ENCODE results near the gene EPHA8.

The EPHA8 gene

DNA sequence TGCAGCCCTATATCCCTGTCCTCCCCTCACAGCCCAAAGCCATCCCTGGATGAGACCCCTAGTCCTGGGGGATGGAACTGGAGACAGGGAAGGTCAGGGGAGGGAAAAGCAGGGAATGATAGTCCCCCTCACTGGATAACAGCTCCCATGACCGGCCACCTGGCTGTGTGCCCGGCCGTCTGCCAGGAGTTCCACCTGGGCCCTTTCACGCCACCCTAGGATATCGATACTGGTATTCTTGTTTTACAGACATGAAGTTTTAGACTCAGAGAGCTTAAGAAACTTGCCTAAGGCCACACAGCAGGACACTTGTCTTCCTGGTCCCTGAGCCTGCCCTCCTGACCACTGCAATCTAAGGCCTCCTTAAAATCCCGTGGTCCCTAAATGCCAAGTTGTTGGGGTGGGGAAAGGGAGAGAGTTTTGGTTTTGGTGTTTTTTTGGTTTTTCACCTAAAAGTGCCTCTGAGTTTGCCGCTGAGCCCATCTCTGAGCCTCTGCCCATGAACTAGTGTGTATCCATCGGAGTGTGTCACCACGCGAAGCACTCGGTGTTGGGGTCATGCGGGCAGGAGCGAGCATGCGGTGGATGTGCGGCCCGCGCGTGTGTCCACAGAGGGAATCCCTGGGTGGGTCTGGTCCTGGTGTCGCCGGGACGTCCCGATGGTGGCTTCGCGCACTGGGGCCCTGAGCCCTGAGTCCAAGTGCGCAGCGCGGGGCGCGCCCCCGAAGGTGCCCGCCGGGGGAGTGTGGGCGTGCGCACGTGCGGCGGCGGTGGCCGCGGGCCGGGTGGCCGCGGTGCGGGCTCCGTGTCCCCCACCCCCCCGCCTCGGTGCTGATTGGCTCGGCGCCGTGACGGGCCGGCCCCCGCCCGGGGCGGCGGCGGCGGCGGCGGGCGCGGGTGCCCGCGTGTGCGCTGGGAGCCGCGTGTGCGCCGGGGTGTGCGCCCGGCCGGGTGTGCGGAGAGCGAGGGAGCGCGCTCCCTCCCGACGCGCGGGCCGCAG, at the start of gene EPHA8:
TSS of gene EPHA8 (plus strand) at position 906 of the 1,000 bp plus-strand sequence. CDS start 147 bp downstream, outside the sequence.
- DNase-seq (ENCODE audit: low read depth), result no peak

DNA sequence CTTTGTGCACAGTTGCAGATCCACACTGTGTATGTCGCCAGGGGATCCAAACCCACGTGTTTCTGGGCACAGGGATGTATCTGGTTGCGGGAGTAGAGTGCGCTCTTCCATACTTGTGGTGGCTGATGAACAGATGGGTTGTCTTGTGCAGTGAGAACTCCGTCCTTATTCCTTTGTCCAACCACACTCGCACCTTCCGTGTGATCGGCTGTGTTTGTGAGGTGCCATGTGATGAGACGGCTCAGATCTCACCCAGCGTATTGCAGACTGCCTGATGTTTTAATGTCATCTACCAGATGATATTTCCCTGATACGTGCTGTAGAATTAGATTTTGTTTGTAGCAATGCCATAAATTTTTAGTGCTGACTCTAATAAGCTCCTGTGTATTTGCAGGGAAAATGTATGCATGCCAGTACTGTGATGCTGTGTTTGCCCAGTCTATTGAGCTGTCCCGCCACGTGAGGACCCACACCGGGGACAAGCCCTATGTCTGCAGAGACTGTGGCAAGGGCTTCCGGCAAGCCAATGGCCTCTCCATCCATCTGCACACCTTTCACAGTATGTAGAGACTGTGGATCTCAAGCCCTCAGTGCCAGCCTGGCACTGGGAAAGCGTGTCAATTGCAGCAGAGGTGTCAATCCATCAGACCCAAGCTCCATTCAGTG, 46.2 kb upstream of the EPHA8 start:
- no peak for DNase-seq (ENCODE audit: low read depth)

DNA sequence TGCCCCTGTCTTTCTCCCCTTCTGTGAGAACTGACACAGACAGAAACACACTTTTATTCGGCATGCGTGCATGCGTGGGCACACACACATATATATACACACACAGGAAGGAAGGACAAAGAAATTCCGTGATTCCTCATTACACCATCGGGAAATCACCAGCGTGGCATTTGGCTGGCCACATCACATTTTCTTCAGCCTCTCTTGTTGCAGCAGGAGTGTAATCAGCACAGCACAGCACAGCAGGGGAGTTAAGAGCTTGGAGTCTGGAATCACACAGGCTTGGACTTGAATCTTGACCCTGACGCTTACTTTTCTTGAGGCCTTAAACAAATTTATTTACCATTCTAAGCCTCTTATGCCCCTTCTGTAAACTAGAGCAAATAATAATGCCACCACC, 45.3 kb upstream of the EPHA8 start:
- DNase-seq (ENCODE audit: low read depth), result no peak

DNA sequence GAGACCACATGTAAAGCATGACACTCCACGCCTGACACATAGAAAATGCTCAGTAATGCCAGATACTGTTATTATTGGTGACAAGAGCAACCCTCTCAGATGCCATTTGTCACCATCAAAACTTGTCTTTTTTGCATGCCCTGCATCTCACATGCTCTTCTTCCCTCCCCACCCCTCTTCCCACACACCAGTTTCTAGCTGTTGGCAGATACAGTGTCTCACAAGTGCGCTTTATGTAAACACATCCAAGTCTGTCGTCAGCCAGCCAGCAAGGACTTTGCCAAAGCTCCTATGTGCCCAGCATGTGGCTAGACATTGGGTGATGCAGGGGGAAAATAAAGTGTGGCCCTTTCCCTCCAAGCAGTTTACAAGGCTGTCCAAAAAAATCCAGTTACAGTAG, 44.9 kb upstream of the EPHA8 start:
- no peak for DNase-seq (ENCODE audit: low read depth)

DNA sequence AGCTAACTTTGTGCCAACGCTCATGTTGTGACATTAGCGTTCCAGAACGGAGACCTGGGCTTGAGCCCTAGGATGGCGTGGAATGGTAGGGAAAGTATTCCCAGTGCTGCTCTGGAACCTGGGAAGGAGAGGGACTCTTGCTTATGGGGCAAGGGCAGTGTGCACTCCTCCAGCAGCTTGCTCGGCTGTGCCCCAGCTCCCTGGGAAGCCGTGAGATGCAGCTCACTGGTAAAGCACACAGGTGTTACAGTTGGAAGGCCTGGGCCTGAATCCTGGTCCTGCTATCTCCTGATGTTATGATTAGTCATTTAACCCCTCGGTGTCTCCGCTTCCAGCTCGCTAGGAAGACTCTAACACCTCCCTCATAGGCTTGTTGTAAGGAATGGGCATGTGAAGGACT, 42.4 kb upstream of the EPHA8 start:
- no peak for DNase-seq (ENCODE audit: low read depth)

DNA sequence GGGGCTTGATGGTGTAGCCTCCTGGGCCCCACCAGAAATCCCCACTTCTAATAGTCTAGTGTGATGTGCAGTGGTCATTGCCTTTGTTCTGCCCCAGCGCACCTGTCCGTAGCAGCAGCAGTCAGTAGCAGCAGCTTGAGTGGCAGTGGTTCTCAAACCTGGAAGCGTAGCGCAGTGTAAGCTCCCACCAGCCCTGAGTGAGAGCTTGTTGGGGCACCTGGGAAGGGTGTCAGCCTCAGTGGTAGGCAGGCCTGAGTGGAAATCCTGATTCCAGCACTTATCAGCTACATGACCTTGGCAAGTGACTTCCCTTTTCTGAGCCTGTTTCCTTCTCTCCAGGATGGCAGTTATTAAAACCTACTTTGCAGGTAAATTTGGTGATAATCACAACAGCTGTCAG, 41.6 kb upstream of the EPHA8 start:
- DNase-seq (ENCODE audit: low read depth), result no peak

DNA sequence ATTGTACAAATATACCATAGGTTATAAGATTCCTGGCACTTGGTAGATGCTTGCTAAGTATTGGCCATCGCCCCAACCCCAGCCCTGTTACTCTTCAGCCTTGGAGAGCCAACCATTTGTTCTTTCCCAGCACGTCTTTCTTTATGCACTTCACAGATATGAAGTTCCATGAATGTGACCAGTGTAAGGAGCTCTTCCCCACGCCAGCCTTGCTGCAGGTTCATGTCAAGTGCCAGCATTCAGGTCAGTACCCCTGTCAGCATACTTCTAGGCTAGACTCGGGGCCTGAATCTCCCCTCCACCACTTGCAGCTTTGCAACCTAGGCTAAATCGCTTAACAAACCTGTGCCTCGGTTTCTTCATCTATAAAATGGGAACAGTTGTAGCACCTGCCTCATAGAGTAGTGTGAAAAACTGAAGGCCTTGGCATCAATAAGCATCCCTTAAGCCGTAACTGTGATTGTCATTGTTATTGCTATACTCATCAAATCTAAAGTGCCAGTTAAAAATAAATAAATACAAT, 41.0 kb upstream of the EPHA8 start:
- DNase-seq (ENCODE audit: low read depth), result no peak

DNA sequence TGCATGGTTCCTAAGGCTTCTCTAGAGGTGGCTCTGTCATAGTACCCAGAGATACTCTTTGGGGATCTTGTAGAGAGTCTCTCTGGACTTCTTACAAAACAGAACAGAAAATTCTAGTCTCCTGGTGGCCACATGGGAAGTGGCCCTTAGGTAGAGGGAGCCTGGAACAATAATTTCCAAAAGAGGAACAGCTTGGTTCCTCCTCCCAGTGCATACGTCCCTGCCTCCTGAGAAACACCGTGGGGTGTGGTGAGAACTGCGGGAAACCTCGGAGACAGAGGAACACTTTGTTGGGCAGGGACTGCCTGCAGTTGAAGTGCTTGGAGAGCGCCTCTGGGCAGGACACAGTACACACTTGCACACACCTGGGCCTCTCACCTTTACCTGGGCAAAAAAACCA, 38.8 kb upstream of the EPHA8 start:
- DNase-seq (ENCODE audit: low read depth), result no peak

DNA sequence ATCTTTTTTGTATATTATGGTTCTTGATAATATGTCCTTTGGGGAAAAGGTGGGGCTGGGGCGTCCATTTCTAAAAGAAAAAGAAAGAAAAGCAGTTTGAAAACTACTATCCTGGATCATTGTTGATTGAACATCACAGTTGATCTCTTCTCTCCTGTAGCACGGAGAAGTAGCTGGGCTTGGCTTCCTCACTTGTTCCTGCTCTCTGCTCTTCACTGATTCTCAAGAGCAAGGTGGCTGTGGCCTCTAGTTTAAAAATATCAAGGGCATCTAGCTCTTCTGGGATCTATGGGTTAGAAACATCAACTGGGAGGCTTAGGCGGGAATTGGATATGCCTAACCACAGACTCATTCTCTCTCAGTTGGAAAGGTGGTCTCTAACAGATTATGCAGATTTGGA, 38.1 kb upstream of the EPHA8 start:
- no peak for DNase-seq (ENCODE audit: low read depth)

DNA sequence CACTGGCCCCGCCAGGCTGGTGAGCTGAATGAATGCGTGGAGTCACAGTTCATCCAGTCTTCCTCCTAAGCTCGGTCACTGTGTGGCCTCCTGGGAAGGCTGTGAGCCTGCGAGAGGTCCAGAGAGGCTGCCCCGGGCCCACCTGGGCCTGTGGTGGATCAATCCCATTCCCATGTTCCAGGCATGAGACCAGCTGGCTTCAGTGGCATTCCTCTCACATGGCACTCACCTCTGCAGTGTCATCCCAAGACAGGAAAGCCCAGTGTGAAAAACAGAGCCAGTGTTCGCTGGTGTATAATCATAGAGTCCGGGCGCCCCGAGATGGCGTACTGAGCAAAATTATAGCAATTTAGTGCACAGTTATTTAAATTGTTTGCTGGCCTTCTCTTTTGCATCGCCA, 37.6 kb upstream of the EPHA8 start:
- no peak for DNase-seq (ENCODE audit: low read depth)

DNA sequence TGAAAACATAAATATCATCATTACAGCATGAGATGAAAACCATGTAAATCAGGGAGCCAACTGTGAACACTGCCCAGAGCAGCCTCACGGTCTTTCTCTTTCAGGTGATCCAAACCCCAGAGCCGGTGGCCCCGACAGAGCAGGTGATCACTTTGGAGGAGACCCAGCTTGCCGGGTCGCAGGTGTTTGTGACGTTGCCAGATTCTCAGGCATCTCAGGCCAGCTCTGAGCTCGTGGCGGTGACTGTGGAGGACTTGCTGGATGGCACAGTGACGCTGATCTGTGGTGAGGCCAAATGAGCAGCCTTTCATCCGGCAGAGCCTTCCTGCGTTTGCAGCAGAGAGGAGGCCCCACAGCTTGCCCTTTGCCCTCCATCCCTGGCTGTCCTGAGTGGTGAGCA, 37.2 kb upstream of the EPHA8 start:
- DNase-seq (ENCODE audit: low read depth), result no peak

DNA sequence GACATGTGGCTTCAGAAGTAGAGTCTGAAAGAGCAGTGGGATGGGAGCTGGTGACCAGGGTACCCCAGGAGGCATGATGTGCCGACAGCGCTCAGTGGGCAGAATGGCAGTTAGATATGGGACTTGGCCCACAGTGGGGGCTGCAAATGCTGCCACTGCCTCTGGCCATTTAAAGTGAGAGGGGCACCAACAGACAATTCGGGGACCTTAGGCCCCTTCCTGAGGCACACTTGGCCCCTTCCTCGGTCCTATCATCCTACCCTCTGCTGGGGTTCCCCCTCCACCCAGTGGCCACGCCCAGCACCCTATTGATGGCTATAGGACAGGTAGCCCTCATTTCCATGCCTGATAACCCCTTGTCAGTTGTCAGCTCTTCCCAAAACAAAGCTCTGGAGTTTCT, 36.6 kb upstream of the EPHA8 start:
- DNase-seq (ENCODE audit: low read depth), result no peak

DNA sequence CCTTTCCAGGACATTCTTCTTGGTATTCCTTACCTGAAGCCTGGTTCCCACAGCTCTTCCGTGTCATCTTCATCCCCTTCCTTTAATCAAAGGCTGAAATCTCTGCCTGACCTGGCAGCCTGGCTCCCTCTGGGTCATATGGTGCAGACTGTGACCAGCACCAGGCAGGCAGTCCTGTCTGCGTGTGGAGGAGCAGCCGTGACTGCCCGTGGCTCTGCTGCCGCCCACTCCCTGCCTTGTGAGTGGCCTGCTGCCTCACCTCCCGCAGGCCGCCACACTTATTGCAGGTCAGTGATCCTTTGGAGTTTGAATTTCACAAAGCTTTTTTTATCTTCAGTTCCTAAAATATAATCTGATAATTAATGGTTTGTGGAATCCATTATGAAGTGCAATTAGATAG, 36.2 kb upstream of the EPHA8 start:
- DNase-seq (ENCODE audit: low read depth), result no peak

DNA sequence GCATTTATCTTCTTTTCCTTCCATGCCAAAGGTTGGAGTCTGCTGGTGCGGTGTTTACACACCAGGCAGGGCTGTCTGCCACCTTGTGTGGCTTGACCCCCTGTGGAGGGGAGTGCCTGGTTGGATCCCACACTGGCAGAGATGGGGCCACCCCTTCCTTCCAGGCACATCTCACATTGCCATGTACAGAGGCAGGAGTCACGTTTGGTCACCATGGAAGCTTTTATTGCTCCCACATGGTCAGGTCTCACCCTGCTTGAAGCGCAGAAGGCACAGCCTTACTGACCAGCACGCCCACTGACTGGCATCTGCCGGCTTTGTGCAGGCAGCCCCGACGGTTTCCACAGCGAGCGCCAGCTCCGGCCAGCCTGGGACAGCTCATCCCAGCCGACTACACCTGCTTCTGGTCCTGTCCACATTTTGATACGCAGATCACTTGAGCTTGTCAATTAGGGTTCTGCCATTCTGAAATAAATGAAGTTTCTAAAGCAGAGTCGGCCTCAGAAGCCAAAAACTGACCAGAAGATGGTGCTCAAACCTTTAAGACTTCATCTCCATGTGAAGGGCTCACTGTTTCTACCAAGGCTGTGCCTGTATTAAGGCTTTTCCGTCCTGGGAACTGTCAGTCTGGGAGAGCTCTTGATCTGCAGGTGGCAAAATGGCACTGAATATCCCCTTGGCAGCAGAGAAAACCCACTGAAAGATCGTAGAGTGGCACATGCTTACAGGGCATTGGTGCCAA, 35.6 kb upstream of the EPHA8 start:
- DNase-seq (ENCODE audit: low read depth), result no peak

DNA sequence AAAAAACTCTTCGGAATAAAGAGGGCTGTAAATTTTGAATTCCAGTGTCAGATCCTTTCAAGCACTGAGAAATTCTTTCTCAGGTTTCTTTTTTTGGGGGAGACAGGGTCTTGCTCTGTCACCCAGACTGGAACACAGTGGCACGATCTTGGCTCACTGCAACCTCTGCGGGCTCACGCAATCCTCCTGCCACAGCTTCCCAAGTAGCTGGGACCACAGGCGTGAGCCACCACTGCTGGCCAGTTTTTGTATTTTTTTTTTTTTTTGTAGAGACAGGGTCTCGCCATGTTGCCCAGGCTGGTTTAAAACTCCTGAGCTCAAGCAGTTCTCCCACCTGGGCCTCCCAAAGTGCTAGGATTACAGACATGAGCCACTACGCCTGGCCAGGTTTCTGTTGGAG, 34.8 kb upstream of the EPHA8 start:
- DNase-seq (ENCODE audit: low read depth), result no peak

DNA sequence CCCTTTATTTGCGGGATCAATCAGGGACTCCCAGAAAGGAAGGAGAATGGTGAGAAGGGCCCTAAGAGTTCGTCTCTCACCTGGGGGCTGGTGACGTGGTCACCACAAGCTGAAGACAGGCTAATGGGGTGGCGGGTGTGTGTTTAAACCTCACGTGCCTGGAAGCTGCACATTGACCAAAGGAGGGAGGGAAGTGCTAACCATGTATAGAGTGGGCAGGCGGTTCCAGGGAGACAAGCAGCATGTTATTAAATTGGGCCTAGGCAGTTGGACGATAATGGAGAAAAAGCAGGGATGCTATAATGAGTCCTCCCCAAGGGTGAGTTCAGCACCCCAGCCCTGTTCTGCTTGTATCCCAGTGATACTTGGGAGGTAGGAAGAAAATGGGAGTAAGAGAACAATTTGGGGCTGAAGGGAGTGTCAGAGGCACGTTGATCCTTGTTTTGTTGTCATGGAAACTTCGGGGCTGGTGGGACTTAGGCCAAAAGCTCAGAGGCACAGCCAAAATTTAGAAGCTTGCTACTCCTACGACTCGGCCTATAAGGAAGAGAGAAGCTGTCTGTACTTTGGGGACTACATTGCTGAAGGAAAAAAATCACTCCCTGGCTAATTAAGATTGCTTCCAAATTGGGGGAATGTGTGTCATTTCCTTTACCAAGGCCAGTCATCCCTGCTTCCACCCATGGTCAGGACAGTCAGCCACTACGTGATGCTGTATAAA, 33.2 kb upstream of the EPHA8 start:
- no peak for DNase-seq (ENCODE audit: low read depth)

DNA sequence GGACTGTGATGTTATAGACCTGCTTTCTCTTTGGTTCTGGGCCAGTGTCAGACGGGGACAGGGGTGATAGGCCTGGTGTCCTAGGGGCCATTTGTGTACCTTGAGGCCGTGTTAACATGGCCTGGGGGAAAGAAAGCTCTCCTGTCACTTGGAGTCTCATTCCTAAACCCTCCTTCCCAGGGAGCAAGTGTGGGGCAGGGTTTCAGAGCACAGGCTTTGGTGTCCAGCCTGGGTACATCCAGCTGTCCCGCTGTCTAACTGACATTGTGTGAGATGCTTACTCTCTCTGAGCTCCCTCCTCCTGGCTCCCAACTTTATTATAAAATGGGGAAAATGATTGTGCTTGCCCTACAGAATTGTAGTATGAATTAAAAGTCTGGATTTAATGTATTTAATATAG, 32.6 kb upstream of the EPHA8 start:
- no peak for DNase-seq (ENCODE audit: low read depth)

DNA sequence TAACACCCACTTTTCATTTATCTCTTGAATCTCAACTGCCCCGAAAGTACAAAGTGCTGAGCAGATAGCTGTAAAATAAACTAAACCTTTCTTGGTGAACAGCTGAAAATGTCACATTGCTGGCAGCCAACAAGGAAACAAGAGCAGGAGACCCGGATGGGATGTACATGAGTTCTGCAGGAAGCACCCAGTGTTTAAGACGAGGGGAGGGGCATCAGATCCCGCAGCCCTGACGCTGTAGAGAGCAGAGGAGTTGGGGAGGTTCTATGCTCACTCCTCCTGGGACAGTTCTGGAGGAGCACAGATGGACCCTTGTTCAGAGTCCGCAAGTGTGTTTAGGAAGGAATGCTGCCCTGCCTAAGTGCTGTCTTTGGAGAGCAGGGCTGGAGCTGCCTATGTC, 32.0 kb upstream of the EPHA8 start:
- no peak for DNase-seq (ENCODE audit: low read depth)

DNA sequence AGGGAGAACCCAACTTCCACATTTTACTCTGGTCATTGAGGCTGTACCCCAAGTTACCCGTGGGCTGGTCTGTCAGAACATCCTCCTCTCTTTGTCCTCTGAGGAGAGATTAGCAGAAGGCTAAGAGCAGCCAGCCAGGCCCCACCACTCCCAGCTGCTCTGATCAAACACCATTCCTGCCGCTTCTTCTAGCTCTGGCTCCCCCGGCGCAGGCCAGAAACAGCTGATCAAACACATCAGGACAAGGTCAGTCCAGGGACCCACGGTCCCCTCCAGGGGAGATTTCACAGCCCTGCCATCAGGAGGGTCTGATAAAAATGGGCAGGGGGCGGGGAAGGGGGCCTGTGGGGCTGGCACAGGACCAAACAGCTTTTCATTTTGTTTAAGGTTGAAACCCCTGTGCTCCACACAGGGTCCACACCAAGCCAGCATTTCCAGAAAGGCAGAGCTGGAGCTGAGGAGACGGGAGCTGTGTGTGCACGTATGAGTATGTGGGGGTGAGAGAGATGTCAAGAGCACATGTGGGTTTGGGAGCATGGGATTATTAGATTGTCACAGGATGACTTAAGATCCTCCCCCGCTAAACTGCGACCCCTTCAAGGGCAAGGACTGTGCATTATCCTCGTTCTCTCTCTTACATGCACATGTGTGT, 29.9 kb upstream of the EPHA8 start:
- no peak for DNase-seq (ENCODE audit: low read depth)

DNA sequence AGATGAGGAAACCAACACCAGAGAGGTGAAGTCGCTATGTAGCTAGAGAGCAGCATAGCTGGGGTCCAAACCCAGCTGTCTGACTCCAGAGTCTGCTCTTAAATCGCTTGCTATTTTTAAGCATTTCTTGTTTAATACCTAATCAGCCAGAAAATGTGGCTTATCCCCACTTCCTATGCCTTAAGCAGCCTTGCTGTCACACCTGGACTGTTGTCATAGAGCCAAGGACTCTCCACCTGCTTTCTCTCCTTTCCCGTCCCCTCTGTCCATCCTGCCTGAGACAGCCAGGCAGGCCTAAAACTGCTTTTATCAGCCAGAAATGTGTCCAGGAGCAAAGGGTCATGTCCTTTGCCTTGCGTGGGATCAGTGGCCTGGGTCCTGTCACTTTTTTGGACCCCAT, 28.3 kb upstream of the EPHA8 start:
- no peak for DNase-seq (ENCODE audit: low read depth)

DNA sequence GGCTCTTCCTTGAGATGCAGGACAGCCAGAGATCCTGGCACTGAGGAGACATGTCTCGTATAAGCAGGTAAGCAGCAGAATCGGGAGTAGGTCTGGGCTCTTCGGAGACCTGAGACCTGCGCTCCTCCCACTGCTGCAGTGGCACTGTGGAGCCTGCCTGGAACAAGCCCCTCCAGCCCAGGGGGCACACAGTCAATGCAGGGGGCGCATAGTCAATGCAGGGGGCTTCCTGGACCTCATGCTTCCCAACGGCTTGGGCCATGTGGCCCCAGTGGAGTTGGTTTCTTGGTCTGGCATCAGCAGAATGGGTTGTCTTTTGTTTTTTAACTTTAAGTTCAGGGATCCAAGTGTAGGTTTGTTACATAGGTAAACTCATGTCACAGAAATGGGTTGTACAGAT, 27.9 kb upstream of the EPHA8 start:
- DNase-seq (ENCODE audit: low read depth), result no peak
